GM19240 (cell line): ENCODE data around the gene CPEB4.

Experiments used
- DNase-seq: peaks from one replicate; pipeline ENCODE4 v3.0.0; 2011; ENCODE audit warnings: low spot score; ENCODE audit not compliant: insufficient read length

Gene CPEB4

DNA sequence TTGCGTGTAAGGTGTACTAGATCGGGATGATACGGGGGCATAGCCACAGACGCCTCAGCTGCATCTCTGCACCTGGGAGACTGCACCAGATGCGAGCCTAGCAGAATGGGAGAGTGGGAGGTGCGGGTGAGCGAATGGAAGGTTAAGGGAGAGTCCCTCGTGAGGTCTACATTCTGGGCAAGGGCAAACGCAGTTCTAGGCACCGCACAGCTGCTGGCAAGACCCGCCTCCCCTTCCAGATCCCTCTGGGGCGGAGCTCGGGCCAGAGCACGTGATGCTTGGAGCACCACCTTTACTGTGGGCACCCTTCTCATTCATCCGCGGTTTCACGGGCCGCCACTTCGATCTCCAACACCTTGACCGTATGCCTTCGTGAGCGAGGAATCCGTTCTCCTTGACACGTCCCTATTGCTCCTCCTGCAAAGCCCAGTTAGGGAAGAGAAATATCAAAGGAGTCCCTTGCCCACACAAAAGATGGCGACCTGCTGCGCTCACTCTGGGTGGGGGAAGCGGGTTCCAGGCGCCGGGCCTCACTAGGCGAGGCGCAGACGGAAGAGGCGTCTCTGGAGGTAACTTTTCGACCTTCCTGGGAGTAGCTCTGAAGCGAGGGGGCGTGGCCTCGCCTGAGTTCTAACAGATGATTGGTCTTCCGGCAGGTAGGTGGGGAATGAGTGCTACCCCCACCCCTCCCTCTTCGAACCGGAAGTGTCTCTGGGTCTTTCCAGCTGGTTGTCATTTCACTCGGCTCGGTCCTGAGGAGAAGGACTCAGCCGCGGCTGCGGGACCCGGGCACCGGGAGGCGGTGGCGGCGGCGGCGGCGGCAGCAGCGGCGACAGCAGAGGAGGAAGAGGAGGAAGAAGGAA, at the start of gene CPEB4:
TSS of gene CPEB4 (plus strand) at position 740 of the 863 bp plus-strand sequence. CDS start 1,385 bp downstream, outside the sequence.
- DNase-seq, result peak; percentile 78

DNA sequence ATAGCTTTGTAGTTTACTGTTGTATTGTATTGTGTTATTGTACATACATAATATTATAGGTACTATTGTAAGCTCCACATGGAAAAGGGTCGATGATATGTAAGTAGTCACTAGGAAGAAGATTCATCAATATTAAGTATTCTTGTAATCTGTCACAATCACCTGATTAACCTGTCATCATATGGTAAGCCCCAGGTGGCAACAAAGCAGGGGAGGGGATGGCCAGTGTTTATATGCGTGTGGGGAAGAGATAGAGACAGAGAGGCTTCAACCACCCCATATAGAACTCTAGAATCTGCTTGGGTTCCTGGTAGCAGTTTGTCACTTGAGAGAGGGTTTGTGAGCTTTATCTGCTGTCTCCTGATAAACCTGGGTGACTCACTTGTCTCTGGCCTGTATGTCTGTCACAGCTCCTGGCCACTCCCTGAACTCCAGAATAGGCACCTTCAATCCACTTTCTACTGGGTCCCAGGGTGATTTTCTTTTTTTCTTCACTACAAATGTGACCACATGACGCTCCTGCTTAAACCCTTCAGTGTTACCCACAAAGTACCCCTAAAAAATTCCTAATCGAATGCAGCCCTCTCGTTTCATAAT, 48.9 kb upstream of the CPEB4 start:
- no peak for DNase-seq

DNA sequence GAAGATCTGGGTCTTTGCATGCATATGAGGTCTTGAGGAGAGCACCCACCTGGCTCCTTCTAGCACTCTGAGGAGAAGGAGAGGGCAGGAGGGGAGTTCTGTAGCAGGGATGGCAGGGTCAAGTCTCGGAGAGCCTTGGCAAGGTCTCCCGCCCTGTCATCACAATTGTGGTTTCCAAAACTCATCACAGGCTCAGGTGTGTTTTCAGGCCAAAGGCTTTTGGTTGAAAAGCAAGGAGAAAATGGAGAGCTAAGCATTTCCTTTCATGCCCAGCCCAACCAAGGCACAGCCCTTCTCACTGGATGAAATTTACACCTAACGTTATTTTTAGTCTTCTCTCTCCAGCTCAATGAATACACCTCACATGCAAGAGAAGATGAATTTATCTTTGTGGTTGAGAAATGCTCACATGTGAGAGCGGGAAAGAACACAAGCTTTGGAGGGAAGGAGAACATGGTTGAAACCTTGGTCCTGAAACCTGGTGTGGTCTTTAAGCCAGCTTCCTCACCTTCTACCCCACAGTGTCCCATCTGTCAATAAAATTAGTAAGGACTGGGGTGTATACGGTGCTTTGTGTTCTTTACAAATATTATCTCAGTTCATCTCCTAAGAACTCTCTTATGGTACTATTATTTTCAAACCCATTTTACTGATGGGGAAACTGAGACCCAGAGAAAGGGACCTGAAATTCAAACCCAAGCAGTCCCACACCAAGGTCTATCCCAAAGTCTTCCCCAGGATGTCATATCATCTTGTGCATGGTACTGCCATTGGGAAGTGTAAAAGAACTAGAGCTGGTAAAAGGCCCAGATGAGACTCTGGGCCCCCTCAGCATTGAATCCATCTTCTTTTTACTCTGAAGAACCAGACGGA, 47.8 kb upstream of the CPEB4 start:
- DNase-seq, result no peak

DNA sequence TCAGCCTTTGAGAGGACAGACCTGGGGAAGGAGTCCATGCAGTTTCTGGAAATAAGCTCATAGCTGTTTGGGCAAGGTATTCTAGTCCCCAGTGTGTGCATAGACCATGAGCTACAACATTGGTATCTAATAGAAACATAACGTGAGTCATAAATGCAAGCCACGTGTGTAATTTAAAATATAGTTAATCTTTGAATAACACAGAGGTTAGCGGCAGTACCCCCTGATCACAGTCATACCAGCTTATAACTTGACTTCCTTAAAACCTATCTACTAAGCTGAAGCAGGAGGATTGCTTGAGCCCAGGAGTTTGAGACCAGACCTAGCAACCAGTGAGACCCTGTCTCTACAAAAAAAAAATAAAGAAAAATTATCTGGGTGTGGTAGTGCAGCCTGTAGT, 46.4 kb upstream of the CPEB4 start:
- DNase-seq, result no peak

DNA sequence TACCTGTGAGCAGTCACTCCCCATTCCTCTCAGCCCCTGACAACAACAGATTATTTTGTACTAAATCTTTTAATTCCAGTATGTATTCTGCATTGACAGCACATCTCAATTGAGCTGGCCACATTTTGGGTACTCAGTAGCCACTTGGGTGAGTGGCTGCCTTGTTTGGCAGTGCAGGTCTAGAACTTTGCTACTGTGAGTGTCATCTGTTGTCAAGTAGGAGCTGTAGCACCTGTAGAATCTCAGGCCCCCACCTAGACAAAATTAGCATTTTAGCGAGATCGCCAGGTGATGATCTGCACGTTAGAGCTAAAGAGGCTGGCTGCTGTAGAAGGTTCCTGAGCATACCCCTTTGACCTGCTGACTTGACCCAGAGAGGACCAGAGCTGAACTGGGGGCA, 44.4 kb upstream of the CPEB4 start:
- DNase-seq, result no peak

DNA sequence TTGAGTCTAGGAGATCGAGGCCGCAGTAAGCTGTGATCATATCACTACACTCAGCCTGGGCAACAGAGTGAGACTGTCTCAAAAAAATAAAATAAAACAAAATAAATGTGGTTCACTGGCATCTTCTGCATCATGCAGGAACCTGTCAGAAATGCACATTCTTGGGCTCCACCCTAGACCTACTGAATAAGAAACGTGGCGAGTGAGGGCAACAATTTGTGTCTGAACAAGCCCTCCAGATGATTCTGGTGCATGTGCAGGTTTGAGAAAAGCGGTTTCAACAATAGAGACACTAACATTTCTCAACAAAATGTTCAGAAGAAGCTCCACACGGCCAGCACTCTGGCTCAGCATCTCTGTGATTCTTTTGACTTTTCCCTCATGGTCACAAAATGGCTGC, 42.8 kb upstream of the CPEB4 start:
- no peak for DNase-seq

DNA sequence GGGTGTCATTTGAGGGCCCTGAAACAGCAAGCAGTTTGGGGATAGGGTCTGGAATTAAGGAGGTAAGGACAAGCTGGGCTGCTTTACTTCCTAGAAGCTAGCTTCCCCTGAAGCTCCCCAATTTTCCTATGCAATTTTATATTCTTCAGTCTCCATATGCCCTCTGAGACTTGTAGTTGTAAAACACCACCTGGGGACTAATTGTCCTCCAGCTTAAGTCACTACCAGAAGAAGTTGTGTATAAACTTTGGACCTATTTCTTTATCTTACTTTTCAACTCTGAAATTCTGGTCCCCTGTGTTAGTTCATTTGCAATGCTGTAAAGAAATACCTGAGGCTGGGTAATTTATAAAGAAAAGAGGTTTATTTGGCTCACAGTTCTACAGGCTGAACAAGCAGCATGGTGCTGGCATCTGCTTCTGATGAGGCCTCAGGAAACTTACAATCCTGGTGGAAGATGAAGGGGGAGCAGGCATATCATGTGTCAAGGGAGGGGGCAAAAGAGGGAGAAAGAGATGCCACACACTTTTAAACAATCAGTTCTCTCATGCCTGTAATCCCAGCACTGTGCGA, 41.1 kb upstream of the CPEB4 start:
- no peak for DNase-seq

DNA sequence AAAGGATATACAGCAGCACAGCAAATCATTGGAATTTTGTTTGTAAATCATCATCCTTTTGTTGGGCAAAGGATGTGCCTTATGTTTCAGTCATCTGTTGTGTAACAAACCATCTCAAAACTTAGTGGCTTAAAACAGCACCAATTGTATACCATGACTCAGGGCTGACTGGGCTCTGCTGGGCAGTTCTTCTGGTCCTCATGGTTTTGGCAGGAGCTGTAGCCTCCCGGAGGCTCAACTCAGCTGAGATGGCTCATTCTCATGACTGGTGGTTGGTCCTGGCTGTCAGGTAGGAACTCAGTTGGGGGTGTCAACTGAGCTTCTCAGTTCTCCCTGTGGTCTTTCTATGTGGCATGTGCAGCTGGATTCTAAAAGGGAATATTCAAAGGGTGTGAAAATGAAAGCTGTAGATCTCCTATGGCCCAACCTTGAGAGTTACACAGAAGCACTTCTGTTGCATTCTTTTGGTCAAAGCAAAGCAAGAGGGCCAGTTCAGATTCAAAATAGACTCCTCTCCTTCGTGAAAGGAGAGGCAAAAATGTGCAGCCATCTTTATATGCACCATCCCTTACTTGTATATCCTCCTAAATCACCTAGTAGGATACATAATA, 39.1 kb upstream of the CPEB4 start:
- DNase-seq, result no peak

DNA sequence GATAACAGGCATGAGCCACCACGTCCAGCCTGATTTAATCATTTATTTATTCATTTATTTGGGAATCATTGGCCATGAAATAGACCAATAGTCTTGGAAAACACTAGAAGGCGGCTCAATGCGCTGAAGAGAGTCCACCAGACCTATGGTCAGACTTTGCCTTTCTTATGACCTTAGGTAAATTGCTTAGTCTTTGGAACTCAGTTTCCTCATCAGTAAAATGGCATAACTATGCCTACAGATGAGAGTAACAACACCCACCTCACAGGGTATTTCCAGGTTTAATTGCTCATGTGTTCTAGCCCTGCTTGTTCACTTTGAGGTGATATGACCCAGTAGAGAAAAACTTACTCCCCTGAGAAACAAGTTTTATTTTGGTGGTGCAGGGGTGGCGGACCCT, 38.2 kb upstream of the CPEB4 start:
- DNase-seq, result no peak

DNA sequence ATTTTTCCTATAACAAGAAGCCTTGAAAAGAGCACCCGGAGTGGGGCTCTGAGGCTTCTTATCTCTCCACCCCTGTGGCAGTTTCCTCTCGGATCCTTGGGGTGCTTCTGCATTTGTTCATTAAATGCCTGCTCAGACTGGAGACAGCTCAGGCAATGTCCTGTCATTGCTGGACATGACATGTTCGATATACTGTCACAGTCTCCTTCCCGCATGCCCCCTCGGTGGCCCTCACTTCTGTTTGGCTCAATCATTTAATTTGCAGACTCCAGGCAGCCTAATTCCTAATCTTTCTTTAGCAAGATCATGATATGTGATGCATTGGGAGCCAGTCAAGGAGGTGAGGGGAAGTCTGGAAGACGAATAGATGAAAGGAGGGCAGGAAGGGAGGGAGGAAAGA, 37.5 kb upstream of the CPEB4 start:
- no peak for DNase-seq

DNA sequence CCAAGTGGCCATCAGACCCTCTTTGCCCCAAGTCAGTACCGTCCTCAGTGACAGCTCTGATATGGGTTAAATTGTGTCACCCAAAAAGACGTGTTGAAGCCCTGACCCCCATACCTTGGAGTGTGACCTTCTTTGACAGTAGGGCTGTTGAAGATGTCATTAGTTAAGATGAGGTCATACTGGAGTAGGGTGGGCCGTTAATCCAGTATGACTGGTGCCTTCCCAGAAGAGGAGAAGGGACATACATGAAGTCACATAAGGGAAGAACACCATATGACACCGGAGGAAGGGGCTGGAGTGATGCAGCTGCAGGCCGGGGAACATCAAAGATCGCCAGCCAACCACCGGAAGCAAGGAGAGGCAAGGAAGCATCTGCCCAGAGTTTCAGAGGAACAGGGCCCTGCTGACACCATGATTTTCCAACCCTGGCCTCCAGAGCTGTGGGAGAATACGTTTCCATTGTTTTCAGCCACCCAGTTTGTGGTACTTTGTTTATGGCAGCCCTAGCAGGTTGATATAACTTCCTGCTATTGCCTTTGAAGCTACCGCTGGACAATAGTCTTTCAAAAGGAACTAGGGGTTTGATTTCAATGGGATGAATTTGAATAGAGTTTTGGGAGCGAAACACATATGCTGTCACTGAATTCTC, 36.4 kb upstream of the CPEB4 start:
- no peak for DNase-seq

DNA sequence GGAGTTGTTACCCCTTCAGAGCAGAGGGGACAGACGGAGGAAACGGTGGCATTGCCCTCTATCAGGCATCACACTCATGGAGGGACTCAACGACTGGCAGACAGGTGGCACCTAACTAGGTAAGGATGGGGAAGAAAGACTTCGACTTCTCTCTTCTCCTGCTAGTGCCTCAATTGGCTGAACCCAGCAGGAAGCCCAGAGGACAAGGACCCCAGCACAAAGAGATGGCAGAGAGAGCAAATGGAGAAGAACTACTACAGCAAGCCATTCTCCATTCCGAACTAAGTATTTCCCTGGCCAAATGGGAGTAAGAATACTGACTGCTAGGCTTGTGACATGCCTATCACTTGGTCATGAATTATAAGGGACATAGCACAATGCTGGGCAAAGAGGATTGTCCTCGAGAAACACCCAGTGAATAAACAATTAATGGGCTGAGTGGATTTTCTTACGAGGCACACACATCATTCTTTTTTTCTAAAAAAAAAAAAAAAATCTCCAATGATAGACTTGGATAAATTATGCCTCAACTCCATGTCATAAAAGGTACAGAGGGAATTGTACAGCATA, 35.3 kb upstream of the CPEB4 start:
- DNase-seq, result no peak

DNA sequence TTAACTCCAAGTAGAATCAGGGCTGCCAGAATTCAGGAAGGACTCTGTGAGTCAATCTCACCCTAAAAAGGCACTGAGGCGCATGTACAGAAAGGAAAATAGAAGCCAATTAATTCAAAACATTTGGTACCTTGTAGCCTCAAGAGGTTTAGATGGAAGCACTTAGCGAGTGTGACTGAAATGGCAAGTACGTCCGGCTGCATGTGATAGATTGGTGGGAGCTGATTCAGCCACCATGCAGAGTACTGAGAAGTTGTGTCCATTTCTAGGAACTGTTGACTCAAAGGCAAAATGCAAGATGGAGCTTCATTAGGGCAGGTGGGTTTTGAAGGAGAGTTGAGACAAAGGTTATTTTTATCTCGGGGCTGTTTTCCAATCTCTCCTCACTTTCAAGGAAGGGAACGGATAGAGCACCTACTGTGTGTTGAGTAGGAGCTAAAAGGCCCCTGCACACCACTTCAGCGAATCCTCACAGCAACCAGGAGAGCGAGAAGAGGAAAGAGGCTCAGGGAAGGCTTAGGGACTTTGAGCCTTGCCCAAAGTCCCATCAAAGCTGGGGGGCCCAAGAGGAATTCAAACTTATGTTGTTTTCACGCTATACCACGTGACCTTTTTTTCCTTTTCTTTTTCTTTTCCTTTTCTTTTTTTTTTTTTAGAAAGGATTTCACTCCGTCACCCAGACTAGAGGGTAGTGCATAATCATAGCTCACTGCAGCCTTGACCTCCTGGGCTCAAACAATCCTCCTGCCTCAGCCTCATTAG, 34.6 kb upstream of the CPEB4 start:
- no peak for DNase-seq

DNA sequence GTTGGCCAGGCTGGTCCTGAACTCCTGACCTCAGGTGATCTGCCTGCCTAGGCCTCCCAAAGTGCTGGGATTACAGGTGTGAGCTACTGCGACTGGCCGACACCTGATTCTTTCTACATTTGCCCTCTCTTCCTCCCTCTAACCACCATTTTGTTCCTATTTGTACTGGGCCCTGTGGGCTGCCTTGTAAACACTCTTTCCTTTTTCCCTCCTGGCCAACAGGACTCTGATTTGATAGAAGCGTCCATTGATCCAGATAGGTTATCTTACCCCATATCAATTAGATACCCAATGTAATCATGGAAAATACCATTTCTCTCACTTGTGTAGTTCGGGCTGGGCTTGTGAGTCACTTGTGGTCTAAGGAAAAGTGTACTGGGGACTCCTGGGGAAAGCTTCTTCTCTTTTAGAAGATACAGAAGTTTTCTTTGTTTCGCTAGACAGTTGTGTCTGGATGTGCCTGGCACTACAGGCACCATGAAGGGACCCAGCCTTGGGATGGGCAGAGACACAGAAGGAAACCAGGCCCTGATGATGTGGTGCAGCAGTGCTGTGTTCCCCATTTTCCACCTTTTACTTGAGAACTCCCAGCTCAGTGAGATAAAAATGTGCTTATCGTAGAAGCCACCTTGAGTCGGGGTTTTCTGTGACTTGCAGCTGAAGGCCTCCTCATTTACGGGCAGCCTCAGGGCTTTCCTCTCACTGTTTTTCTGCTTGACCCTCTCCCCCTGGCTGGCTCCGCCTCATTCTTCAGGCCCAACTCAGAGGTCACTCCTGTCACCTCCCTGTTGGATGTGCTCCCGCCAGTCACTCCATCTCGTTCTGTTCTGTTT, 32.8 kb upstream of the CPEB4 start:
- DNase-seq, result no peak

DNA sequence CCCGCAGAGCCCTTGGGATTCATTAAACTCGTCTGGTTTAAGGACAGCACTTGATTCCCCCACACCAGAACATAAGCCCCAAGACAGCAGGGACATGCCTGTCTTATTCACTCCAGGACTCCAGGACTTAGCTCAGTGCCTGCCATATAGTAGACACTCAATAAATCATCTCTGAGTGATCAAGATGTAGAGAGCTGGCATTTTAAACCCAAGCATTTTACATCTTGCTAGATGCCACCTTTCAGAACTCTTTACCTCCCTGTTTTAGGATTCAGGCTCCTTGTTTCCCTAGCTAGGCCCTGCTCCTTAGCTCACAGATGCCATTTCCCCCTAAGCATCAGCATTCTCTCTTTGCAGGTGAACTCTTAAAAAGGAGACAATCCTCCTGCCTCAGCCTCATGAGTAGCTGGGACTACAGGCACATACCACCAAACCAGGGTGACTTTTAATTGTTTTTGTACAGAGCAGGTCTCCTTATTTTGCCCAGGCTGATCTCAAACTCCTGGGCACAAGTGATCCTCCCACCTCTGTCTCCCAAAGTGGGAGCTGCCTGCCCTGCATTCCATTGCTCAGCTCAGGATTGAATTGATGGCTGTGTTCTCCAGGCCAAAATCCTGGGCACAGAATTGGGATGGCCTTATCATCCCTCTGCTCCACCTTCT, 32.0 kb upstream of the CPEB4 start:
- DNase-seq, result no peak

DNA sequence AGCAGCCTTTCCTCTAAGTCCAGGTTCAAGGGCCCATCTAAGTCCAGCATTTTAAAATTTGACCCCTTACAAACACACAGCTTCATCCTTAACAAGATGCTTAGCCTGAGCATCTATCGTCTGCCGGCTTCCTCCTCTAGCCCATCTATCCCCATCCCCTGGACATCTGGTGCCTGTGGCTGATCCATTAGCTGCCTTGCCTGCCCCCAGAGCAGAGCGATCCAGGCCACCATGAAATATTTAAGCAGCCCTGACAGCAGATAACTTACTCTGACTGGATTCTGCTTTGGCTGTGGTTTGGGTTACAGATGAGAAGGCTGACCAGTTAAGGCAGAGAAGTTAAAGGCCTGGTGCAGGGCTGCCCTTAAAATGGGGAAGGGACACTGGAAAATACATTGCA, 30.9 kb upstream of the CPEB4 start:
- no peak for DNase-seq

DNA sequence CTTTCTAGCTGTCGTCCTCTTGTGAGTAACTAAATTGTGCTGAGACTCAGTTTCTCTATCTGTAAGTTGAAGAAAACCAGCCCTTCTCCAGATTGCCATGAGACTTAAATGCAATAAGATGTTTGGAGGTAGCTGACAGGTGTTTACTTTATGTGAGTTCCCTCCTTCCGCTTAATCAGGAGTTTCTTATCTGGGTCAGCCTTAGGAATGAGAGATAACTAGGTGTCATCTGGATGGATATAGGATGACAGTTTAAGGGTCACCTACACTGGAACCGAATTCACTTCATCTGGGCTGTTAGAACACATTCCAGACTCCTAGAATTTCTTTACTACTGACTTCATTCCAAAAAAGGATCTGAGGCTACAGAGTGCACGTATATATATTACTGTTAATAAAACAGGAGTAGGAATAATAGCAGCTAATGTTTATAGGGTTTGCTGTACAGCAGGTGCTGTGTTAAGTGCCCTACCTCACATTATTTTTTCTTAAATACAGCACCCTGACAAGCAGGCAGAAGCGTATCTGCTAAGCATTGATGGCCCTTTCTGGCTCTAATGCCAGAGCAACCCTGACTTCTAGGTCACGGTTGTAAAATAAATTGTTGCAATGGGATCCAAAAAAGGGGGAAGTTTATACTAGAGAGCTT, 30.0 kb upstream of the CPEB4 start:
- no peak for DNase-seq
